Ishikawa (cell line): ENCODE measurements around the gene CD82.

Experiments used
- CEBPB ChIP-seq: IDR thresholded peaks from 2 replicates; pipeline ENCODE4 v1.6.1; 2012
- CREB1 ChIP-seq: IDR thresholded peaks from 2 replicates; pipeline ENCODE4 v1.6.1; 2012; ENCODE audit warnings: low read depth
- EP300 ChIP-seq: IDR thresholded peaks from 2 replicates; pipeline ENCODE4 v1.6.1; 2012; ENCODE audit warnings: borderline replicate concordance
- FOXM1 ChIP-seq: IDR thresholded peaks from 2 replicates; pipeline ENCODE4 v1.6.1; 2012; ENCODE audit warnings: low read depth, borderline replicate concordance
- MAX ChIP-seq: IDR thresholded peaks from 2 replicates; pipeline ENCODE4 v1.6.1; 2012
- NFIC ChIP-seq: IDR thresholded peaks from 2 replicates; pipeline ENCODE4 v1.6.1; 2012
- RAD21 ChIP-seq: IDR thresholded peaks from 2 replicates; pipeline ENCODE4 v1.6.1; 2012; ENCODE audit warnings: low read depth
- TAF1 ChIP-seq: IDR thresholded peaks from 2 replicates; pipeline ENCODE4 v1.6.1; 2012; ENCODE audit warnings: low read depth, mild to moderate bottlenecking
- TCF12 ChIP-seq: IDR thresholded peaks from 2 replicates; pipeline ENCODE4 v1.6.1; 2012; ENCODE audit warnings: low read depth
- TEAD4 ChIP-seq: IDR thresholded peaks from 2 replicates; pipeline ENCODE4 v1.6.1; 2012
- YY1 ChIP-seq: IDR thresholded peaks from 2 replicates; pipeline ENCODE4 v1.6.1; 2012; ENCODE audit warnings: low read depth
- ZBTB7A ChIP-seq: IDR thresholded peaks from 2 replicates; pipeline ENCODE4 v1.6.1; 2012; ENCODE audit warnings: low read depth
- TF ChIP-seq, protein P1 (sequence below): IDR thresholded peaks from 2 replicates; pipeline ENCODE4 v1.6.1; 2012; ENCODE audit warnings: low read depth, mild to moderate bottlenecking
- TF ChIP-seq, protein P2 (sequence below): IDR thresholded peaks from 2 replicates; pipeline ENCODE4 v1.6.1; 2012

GRCh38 chr11:44561964-44562734 is 3.3 kb upstream of the CD82 start:
- TF ChIP-seq ZBTB7A = no peak
- TF ChIP-seq CREB1 = no peak
- TF ChIP-seq TEAD4 = no peak
- TF ChIP-seq EP300 = no peak
- no peak for TF ChIP-seq NFIC
- no peak for TF ChIP-seq TCF12
- no peak for TF ChIP-seq CEBPB
- no peak for TF ChIP-seq TAF1
- no peak for TF ChIP-seq YY1
- no peak for TF ChIP-seq MAX
- TF ChIP-seq, protein P1, sequence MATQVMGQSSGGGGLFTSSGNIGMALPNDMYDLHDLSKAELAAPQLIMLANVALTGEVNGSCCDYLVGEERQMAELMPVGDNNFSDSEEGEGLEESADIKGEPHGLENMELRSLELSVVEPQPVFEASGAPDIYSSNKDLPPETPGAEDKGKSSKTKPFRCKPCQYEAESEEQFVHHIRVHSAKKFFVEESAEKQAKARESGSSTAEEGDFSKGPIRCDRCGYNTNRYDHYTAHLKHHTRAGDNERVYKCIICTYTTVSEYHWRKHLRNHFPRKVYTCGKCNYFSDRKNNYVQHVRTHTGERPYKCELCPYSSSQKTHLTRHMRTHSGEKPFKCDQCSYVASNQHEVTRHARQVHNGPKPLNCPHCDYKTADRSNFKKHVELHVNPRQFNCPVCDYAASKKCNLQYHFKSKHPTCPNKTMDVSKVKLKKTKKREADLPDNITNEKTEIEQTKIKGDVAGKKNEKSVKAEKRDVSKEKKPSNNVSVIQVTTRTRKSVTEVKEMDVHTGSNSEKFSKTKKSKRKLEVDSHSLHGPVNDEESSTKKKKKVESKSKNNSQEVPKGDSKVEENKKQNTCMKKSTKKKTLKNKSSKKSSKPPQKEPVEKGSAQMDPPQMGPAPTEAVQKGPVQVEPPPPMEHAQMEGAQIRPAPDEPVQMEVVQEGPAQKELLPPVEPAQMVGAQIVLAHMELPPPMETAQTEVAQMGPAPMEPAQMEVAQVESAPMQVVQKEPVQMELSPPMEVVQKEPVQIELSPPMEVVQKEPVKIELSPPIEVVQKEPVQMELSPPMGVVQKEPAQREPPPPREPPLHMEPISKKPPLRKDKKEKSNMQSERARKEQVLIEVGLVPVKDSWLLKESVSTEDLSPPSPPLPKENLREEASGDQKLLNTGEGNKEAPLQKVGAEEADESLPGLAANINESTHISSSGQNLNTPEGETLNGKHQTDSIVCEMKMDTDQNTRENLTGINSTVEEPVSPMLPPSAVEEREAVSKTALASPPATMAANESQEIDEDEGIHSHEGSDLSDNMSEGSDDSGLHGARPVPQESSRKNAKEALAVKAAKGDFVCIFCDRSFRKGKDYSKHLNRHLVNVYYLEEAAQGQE = no peak
- TF ChIP-seq RAD21 = no peak
- TF ChIP-seq FOXM1 = no peak
- TF ChIP-seq, protein P2, sequence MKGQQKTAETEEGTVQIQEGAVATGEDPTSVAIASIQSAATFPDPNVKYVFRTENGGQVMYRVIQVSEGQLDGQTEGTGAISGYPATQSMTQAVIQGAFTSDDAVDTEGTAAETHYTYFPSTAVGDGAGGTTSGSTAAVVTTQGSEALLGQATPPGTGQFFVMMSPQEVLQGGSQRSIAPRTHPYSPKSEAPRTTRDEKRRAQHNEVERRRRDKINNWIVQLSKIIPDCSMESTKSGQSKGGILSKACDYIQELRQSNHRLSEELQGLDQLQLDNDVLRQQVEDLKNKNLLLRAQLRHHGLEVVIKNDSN = no peak
